IMR-90 (cell line): ENCODE results near the gene GPAM. TPM values are rescaled to one million over a fixed set of nuclear protein-coding genes. Genes with fewer than 3 reads are reported as not detected.

ENCODE experiments used
- ATAC-seq: fragments of 200-7000 bp; cut with Tn5 transposase; 2 replicates; pipeline ENCODE4 v1.9.1; 2020; ENCODE audit warnings: low read depth, mild to moderate bottlenecking, moderate library complexity
- BruUV-seq: library from RNA; stranded (reverse); fragments of 400-500 nt; replicated peaks from 2 replicates; lab custom pipeline; 2021; lab: Mats Ljungman, UMichigan
- CTCF ChIA-PET: fragments of 300-600 bp; formaldehyde crosslinking; extraction: SDS; loops from one replicate; lab custom pipeline; 2021; ENCODE audit warnings: antibody characterized with exemption; lab: Yijun Ruan, JAX
- POLR2A ChIA-PET: fragments of 300-600 bp; sonication (Branson Sonifier 250); formaldehyde crosslinking; loops from one replicate; lab custom pipeline; 2022; ENCODE audit warnings: antibody characterized with exemption; ENCODE audit not compliant: unreplicated experiment; lab: Charles Lee
- DNase-seq: peaks from one replicate; pipeline ENCODE4 v3.0.0; 2013
- H2AFZ ChIP-seq: replicated peaks from 2 replicates; pipeline ENCODE3; 2013; ENCODE audit warnings: low read length, mild to moderate bottlenecking; ENCODE audit not compliant: poor library complexity
- H2AK5ac ChIP-seq: 2 replicates; pipeline ENCODE4 v1.6.1; 2013; ENCODE audit warnings: low read depth, low read length, inconsistent platforms
- H2AK9ac ChIP-seq: replicated peaks from 2 replicates; pipeline ENCODE3; 2013; ENCODE audit warnings: mild to moderate bottlenecking, low read depth, low read length, moderate library complexity; ENCODE audit not compliant: poor library complexity
- H2BK120ac ChIP-seq: 2 replicates; pipeline ENCODE4 v1.6.1; 2013; ENCODE audit warnings: low read depth, low read length, inconsistent platforms
- H2BK15ac ChIP-seq: 3 replicates; pipeline ENCODE4 v1.6.1; 2013; ENCODE audit warnings: low read depth, low read length, inconsistent platforms
- H2BK20ac ChIP-seq: 2 replicates; pipeline ENCODE4 v1.6.1; 2013; ENCODE audit warnings: low read depth, mild to moderate bottlenecking, inconsistent platforms, low read length, moderate library complexity
- H2BK5ac ChIP-seq: 2 replicates; pipeline ENCODE4 v1.6.1; 2013; ENCODE audit warnings: mild to moderate bottlenecking, low read depth, low read length, inconsistent platforms; ENCODE audit not compliant: poor library complexity, severe bottlenecking
- H3K14ac ChIP-seq: replicated peaks from 2 replicates; pipeline ENCODE4 v1.6.1; 2013; ENCODE audit warnings: low read depth, low read length, inconsistent platforms
- H3K18ac ChIP-seq: 2 replicates; pipeline ENCODE4 v1.6.1; 2013; ENCODE audit warnings: low read depth, low read length, control low read depth
- H3K23ac ChIP-seq: 2 replicates; pipeline ENCODE4 v1.6.1; 2013; ENCODE audit warnings: low read depth, low read length, inconsistent platforms
- H3K27ac ChIP-seq: 2 replicates; pipeline ENCODE4 v1.5.1; 2013; ENCODE audit warnings: mild to moderate bottlenecking, control low read depth, low read length; ENCODE audit not compliant: insufficient read depth
- H3K27me3 ChIP-seq: 2 replicates; pipeline ENCODE4 v1.6.1; 2013; ENCODE audit warnings: low read length; ENCODE audit not compliant: control insufficient read depth, insufficient read depth
- H3K36me3 ChIP-seq: 2 replicates; pipeline ENCODE4 v1.6.1; 2013; ENCODE audit warnings: low read length, mixed read lengths; ENCODE audit not compliant: control insufficient read depth, insufficient read depth
- H3K4ac ChIP-seq: 2 replicates; pipeline ENCODE4 v1.6.1; 2013; ENCODE audit warnings: low read depth, low read length, inconsistent platforms
- H3K4me1 ChIP-seq: 2 replicates; pipeline ENCODE4 v1.6.1; 2013; ENCODE audit warnings: low read length, mixed read lengths; ENCODE audit not compliant: control insufficient read depth, insufficient read depth
- H3K4me2 ChIP-seq: 2 replicates; pipeline ENCODE4 v1.6.1; 2013; ENCODE audit warnings: low read depth, mild to moderate bottlenecking, control low read depth, low read length, moderate library complexity
- H3K4me3 ChIP-seq: 2 replicates; pipeline ENCODE4 v1.5.1; 2013; ENCODE audit warnings: low read depth, mild to moderate bottlenecking, control low read depth, low read length, moderate library complexity; ENCODE audit not compliant: insufficient read depth
- H3K56ac ChIP-seq: 2 replicates; pipeline ENCODE4 v1.6.1; 2013; ENCODE audit warnings: low read length, inconsistent platforms; ENCODE audit not compliant: insufficient read depth; ENCODE audit errors: extremely low read depth
- H3K79me1 ChIP-seq, 2 experiments: 2 replicates each; pipeline ENCODE4 v1.6.1; 2013; ENCODE audit warnings: low read length in 2 of 2, inconsistent platforms in 1 of 2, low read depth in 1 of 2
- H3K9ac ChIP-seq: 2 replicates; pipeline ENCODE4 v1.6.1; 2013; ENCODE audit warnings: low read depth, low read length, control low read depth
- H3K9me1 ChIP-seq: 2 replicates; pipeline ENCODE4 v1.6.1; 2013; ENCODE audit warnings: low read length, inconsistent platforms; ENCODE audit not compliant: insufficient read depth
- H3K9me3 ChIP-seq: 2 replicates; pipeline ENCODE4 v1.6.1; 2013; ENCODE audit warnings: low read length; ENCODE audit not compliant: control insufficient read depth, insufficient read depth
- H4K20me1 ChIP-seq: 2 replicates; pipeline ENCODE4 v1.6.1; 2013; ENCODE audit warnings: low read length, inconsistent platforms; ENCODE audit not compliant: insufficient read depth
- H4K5ac ChIP-seq: 2 replicates; pipeline ENCODE4 v1.6.1; 2013; ENCODE audit warnings: mild to moderate bottlenecking, low read depth, low read length, control low read depth
- H4K8ac ChIP-seq, 2 experiments: 2 replicates each; pipeline ENCODE4 v1.6.1; 2013; ENCODE audit warnings: low read depth in 2 of 2, low read length in 2 of 2, control low read depth in 1 of 2, inconsistent platforms in 1 of 2
- H4K91ac ChIP-seq: 2 replicates; pipeline ENCODE4 v1.6.1; 2013; ENCODE audit warnings: low read depth, low read length, inconsistent platforms; ENCODE audit not compliant: insufficient read depth
- BHLHE40 ChIP-seq: fragments of 150-350 bp; IDR thresholded peaks from 2 replicates; pipeline ENCODE4 v1.6.1; 2016; ENCODE audit warnings: mild to moderate bottlenecking, low read depth, low read length
- CEBPB ChIP-seq: IDR thresholded peaks from 2 replicates; pipeline ENCODE4 v1.6.1; 2012; ENCODE audit warnings: low read depth, low read length, improper control_type of control experiment
- FOS ChIP-seq: fragments of 150-350 bp; IDR thresholded peaks from 2 replicates; pipeline ENCODE4 v1.6.1; 2016; ENCODE audit warnings: low read depth, low read length
- NFE2L2 ChIP-seq: fragments of 150-350 bp; IDR thresholded peaks from 2 replicates; pipeline ENCODE4 v1.6.1; 2016; ENCODE audit warnings: low read depth, mild to moderate bottlenecking, low read length
- RCOR1 ChIP-seq: IDR thresholded peaks from 2 replicates; pipeline ENCODE4 v1.6.1; 2012; ENCODE audit warnings: mild to moderate bottlenecking, low read length, improper control_type of control experiment; ENCODE audit not compliant: insufficient replicate concordance
- USF2 ChIP-seq: fragments of 150-350 bp; IDR thresholded peaks from 2 replicates; pipeline ENCODE4 v1.6.1; 2017; ENCODE audit warnings: mild to moderate bottlenecking, antibody characterized with exemption, low read length, low read depth
- WGBS, 2 experiments: methylation state at CpG; one replicate each; pipeline versions ENCODE4 v1.1.5 to v1.1.7; 2013; ENCODE audit warnings: missing lambda C conversion rate in 2 of 2; ENCODE audit not compliant: insufficient read length in 1 of 2; ENCODE audit errors: extremely low coverage in 2 of 2; 5-methylcytosine and 5-hydroxymethylcytosine counted together
- dilution Hi-C: fragments of 300-500 bp; cut with HindIII; formaldehyde crosslinking; loops from one replicate; pipeline ENCODE4 v1.14.3; 2018; ENCODE audit warnings: low sequenced_read_pairs; ENCODE audit not compliant: unreplicated experiment
- in situ Hi-C: fragments of 300-500 bp; cut with MboI; formaldehyde crosslinking; loops from 3 replicates; pipeline ENCODE4 v1.14.3; 2019; ENCODE audit warnings: low sequenced_read_pairs, inconsistent platforms, mixed read lengths
- intact Hi-C: fragments of 100-400 bp; cut with micrococcal nuclease; formaldehyde crosslinking; loops from 2 replicates; pipeline ENCODE4 v1.10.0; 2022
- polyA plus RNA-seq, 3 experiments: library from polyadenylated mRNA; depleted of rRNA; stranded (reverse); fragments of >200 nt; gene quantifications; 2 replicates each; pipeline ENCODE4 v1.2.3, GENCODE V29; 2012; ENCODE audit warnings: low replicate concordance in 1 of 3
- total RNA-seq: library from RNA; depleted of rRNA; stranded (reverse); fragments of >200 nt; gene quantifications from 2 replicates; pipeline ENCODE4 v1.2.3, GENCODE V29; 2012

Gene GPAM
- total and polyA plus RNA-seq, 2 of the 4 experiments (the other 2 are of a cell fraction), result 3.5 to 11.5 TPM

GRCh38 chr10:112230325-112230988 is 46.9 kb upstream of the GPAM start:
- peak; percentile 32; the same call in 1 of the 2 replicates for ATAC-seq
- H3K27ac ChIP-seq, result no peak overlapping the region
- H3K79me1 ChIP-seq, result no peaks in the 10 kb centered on the region
- H3K23ac ChIP-seq, result no peak overlapping the region
- no peak overlapping the region for H3K56ac ChIP-seq
- no peaks in the 10 kb centered on the region for H3K36me3 ChIP-seq
- peak overlapping the region; percentile 41 for H3K18ac ChIP-seq
- peaks cover 2% of the 10 kb centered on the region; the same call in 1 of the 2 replicates for H3K9me3 ChIP-seq
- no peaks in the 10 kb centered on the region for H3K27me3 ChIP-seq
- intact Hi-C loops, result no loop called here
- H2AFZ ChIP-seq, result no peak overlapping the region
- H2BK15ac ChIP-seq, result no peak overlapping the region
- H3K4me2 ChIP-seq, result no peak overlapping the region
- 0 out of 2 replicates have a peak overlapping the region, but pooled peaks have one; percentile 26 for H2BK120ac ChIP-seq
- H2AK5ac ChIP-seq, result no peak overlapping the region
- CTCF ChIA-PET, result no interaction called here
- dilution Hi-C loops, result no loop called here
- TF ChIP-seq BHLHE40 (no peak), USF2 (no peak), FOS (no peak), CEBPB (no peak), NFE2L2 (no peak), RCOR1 (no peak)
- H3K4me1 ChIP-seq, result no peaks in the 10 kb centered on the region; the same call in 1 of the 2 replicates
- H2AK9ac ChIP-seq, result no peak overlapping the region
- H2BK20ac ChIP-seq, result no peak overlapping the region
- H3K9me1 ChIP-seq, result no peaks in the 10 kb centered on the region
- in situ Hi-C loops, result no loop called here
- peak; percentile 58 for DNase-seq
- BruUV-seq, result no TSS peak
- no peak overlapping the region for H4K5ac ChIP-seq
- H3K4ac ChIP-seq, result no peak overlapping the region
- POLR2A ChIA-PET, result no interaction called here
- no peak overlapping the region for H3K4me3 ChIP-seq
- no peaks in the 10 kb centered on the region for H4K20me1 ChIP-seq
- no peak overlapping the region for H4K8ac ChIP-seq
- H2BK5ac ChIP-seq, result peak overlapping the region; percentile 63
- WGBS, 2 experiments, result no CpG with 5 or more reads among the region's 1 CpG
- H3K14ac ChIP-seq, result no peak overlapping the region
- no peak overlapping the region for H3K9ac ChIP-seq
- peak overlapping the region; percentile 62; the same call in 1 of the 2 replicates for H4K91ac ChIP-seq
